Panc1 (cell line): ENCODE measurements around the gene DTD1. TPM values are rescaled to one million over a fixed set of nuclear protein-coding genes. Genes with fewer than 3 reads are reported as not detected.

ENCODE experiments used
- ATAC-seq: fragments of 200-7000 bp; cut with Tn5 transposase; 2 replicates; pipeline ENCODE4 v1.9.1; 2020; ENCODE audit warnings: mild to moderate bottlenecking, moderate library complexity
- BruUV-seq: library from RNA; stranded (reverse); fragments of 400-500 nt; replicated peaks from 2 replicates; lab custom pipeline; 2021; lab: Mats Ljungman, UMichigan
- CTCF ChIA-PET: fragments of 300-600 bp; sonication (Branson Sonifier 250); formaldehyde crosslinking; loops from one replicate; lab custom pipeline; 2022; ENCODE audit warnings: antibody characterized with exemption; lab: Charles Lee
- POLR2A ChIA-PET: fragments of 300-600 bp; sonication (Branson Sonifier 250); formaldehyde crosslinking; loops from one replicate; lab custom pipeline; 2022; ENCODE audit warnings: antibody characterized with exemption; lab: Charles Lee
- DNase-seq: peaks from one replicate; pipeline ENCODE4 v3.0.0-alpha.2; 2010; ENCODE audit warnings: low read depth, low spot score
- H3K27ac ChIP-seq: 2 replicates; pipeline ENCODE4 v1.5.1; 2011; ENCODE audit warnings: mild to moderate bottlenecking, low read length, inconsistent platforms
- H3K27me3 ChIP-seq: fragments of 200-500 bp; sonication (Bioruptor generic); 2 replicates; pipeline ENCODE4 v1.6.0; 2014; ENCODE audit warnings: low read length, inconsistent platforms; ENCODE audit not compliant: control insufficient read depth, insufficient read depth
- H3K36me3 ChIP-seq: fragments of 200-500 bp; sonication (Bioruptor generic); 2 replicates; pipeline ENCODE4 v1.5.1; 2014; ENCODE audit warnings: inconsistent platforms, mild to moderate bottlenecking, low read length, moderate library complexity; ENCODE audit not compliant: control insufficient read depth, insufficient read depth
- H3K4me1 ChIP-seq: 2 replicates; pipeline ENCODE4 v1.5.1; 2011; ENCODE audit warnings: inconsistent platforms, mild to moderate bottlenecking, low read length, moderate library complexity; ENCODE audit not compliant: control insufficient read depth, insufficient read depth
- H3K4me3 ChIP-seq, 2 experiments: 2 replicates each; pipeline ENCODE4 v1.5.1; 2011 to 2012; ENCODE audit warnings: low read depth in 2 of 2, low read length in 2 of 2, mild to moderate bottlenecking in 2 of 2, inconsistent platforms in 1 of 2, moderate library complexity in 1 of 2
- H3K9me3 ChIP-seq: fragments of 200-500 bp; sonication (Bioruptor generic); 2 replicates; pipeline ENCODE4 v1.5.1; 2014; ENCODE audit warnings: low read depth, mild to moderate bottlenecking, inconsistent platforms, low read length, moderate library complexity; ENCODE audit not compliant: control insufficient read depth, insufficient read depth
- POLR2AphosphoS5 ChIP-seq: IDR thresholded peaks from 2 replicates; pipeline ENCODE4 v1.6.1; 2012; ENCODE audit warnings: mild to moderate bottlenecking, low read depth, low read length, moderate library complexity
- SIN3A ChIP-seq: IDR thresholded peaks from 2 replicates; pipeline ENCODE4 v1.6.1; 2012; ENCODE audit warnings: low read depth, mild to moderate bottlenecking, low read length, moderate library complexity, borderline replicate concordance; ENCODE audit not compliant: insufficient read depth
- TCF7L2 ChIP-seq: IDR thresholded peaks from 2 replicates; pipeline ENCODE4 v1.6.1; 2011; ENCODE audit warnings: mild to moderate bottlenecking, low read depth, low read length, inconsistent platforms
- in situ Hi-C: cut with HindIII; loops from 2 replicates; pipeline ENCODE4 v1.10.0; 2016; ENCODE audit warnings: low sequenced_read_pairs, low pct_unique_long_range_greater_than_20kb
- intact Hi-C: fragments of 100-400 bp; cut with micrococcal nuclease; formaldehyde crosslinking; loops from one replicate; pipeline ENCODE4 v1.10.0; 2022; ENCODE audit not compliant: unreplicated experiment
- total RNA-seq: library from RNA; stranded (reverse); gene quantifications from one replicate; pipeline ENCODE4 v1.2.1, GENCODE V29; 2021; ENCODE audit not compliant: unreplicated experiment
- TF ChIP-seq, protein P1 (sequence below), 2 experiments: IDR thresholded peaks; 2 replicates each; pipeline ENCODE4 v1.6.1; 2011 to 2012; ENCODE audit warnings: low read depth in 2 of 2, control low read depth in 1 of 2, low read length in 1 of 2, mild to moderate bottlenecking in 1 of 2, moderate library complexity in 1 of 2; ENCODE audit not compliant: insufficient read depth in 1 of 2
- TF ChIP-seq, protein P2 (sequence below): fragments of 450-650 bp; IDR thresholded peaks from 2 replicates; pipeline ENCODE4 v1.5.1; 2017; ENCODE audit warnings: mild to moderate bottlenecking

The DTD1 gene
- total RNA-seq, 1 experiment from 2014 or later, result 23.6 TPM

DNA sequence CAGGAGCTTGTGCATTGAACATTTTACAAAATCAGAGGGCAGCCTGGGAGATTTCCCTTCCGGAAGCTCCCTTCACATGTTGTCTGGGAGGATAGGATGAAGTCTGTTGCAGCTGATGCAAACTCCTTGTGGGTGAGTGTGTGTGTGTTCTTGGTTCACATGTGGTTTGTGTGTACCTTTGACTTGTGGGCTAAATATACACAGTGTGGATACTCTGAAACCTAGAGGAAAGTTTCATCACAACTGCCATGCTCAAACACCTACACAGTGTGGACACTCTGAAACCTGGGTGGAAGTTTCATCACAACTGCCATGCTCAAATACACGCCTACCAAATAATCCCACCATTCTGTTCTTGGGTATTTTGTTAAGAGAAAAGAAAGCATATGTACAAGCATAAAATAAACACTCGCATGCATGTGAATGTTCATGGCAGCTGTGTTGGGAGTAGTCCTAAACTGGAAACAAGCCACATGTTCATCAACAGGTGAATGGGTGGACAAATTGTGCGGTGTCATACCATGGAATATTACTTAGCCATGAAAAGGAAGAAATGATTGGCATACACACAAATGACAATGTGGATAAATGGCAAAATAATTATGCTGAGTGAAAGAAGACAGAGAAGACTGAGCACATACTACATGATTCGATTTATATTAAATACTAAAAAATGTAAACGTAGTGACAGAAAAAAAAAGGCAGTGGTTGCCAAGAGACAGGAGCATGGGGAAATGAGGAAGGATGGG lies 227.5 kb downstream of the DTD1 start:
- Histone ChIP-seq H3K27me3 (no peaks in the 10 kb centered on the region), H3K4me1 (no peaks in the 10 kb centered on the region)

More for the DNA sequence above, 227.5 kb downstream of the DTD1 start:
- Histone ChIP-seq H3K27ac (no peak overlapping the region), H3K36me3 (no peaks in the 10 kb centered on the region), H3K4me3 (no peak overlapping the region), H3K9me3 (no peaks in the 10 kb centered on the region)
- CTCF ChIA-PET, result no interaction called here
- in situ Hi-C loops, result no loop called here
- ATAC-seq, result no peak
- BruUV-seq, result no TSS peak
- DNase-seq, result no peak
- POLR2A ChIA-PET, result no interaction called here
- TF ChIP-seq, protein P1, sequence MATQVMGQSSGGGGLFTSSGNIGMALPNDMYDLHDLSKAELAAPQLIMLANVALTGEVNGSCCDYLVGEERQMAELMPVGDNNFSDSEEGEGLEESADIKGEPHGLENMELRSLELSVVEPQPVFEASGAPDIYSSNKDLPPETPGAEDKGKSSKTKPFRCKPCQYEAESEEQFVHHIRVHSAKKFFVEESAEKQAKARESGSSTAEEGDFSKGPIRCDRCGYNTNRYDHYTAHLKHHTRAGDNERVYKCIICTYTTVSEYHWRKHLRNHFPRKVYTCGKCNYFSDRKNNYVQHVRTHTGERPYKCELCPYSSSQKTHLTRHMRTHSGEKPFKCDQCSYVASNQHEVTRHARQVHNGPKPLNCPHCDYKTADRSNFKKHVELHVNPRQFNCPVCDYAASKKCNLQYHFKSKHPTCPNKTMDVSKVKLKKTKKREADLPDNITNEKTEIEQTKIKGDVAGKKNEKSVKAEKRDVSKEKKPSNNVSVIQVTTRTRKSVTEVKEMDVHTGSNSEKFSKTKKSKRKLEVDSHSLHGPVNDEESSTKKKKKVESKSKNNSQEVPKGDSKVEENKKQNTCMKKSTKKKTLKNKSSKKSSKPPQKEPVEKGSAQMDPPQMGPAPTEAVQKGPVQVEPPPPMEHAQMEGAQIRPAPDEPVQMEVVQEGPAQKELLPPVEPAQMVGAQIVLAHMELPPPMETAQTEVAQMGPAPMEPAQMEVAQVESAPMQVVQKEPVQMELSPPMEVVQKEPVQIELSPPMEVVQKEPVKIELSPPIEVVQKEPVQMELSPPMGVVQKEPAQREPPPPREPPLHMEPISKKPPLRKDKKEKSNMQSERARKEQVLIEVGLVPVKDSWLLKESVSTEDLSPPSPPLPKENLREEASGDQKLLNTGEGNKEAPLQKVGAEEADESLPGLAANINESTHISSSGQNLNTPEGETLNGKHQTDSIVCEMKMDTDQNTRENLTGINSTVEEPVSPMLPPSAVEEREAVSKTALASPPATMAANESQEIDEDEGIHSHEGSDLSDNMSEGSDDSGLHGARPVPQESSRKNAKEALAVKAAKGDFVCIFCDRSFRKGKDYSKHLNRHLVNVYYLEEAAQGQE (IDR thresholded peaks at IDR 0.05; ENCODE audit: insufficient read depth in 1 of 2, low read depth in 2 of 2, low read length in 1 of 2), result no peak
- TF ChIP-seq, protein P2, sequence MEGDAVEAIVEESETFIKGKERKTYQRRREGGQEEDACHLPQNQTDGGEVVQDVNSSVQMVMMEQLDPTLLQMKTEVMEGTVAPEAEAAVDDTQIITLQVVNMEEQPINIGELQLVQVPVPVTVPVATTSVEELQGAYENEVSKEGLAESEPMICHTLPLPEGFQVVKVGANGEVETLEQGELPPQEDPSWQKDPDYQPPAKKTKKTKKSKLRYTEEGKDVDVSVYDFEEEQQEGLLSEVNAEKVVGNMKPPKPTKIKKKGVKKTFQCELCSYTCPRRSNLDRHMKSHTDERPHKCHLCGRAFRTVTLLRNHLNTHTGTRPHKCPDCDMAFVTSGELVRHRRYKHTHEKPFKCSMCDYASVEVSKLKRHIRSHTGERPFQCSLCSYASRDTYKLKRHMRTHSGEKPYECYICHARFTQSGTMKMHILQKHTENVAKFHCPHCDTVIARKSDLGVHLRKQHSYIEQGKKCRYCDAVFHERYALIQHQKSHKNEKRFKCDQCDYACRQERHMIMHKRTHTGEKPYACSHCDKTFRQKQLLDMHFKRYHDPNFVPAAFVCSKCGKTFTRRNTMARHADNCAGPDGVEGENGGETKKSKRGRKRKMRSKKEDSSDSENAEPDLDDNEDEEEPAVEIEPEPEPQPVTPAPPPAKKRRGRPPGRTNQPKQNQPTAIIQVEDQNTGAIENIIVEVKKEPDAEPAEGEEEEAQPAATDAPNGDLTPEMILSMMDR, result no peak
- TF ChIP-seq SIN3A (no peak), POLR2AphosphoS5 (no peak), TCF7L2 (no peak)
- intact Hi-C loops, result no loop called here

Other genes starting within 250 kb of the DTD1 start
- gene DZANK1, start 121.0 kb upstream of the DTD1 start, total RNA-seq, result 3.0 TPM
- gene POLR3F, start 120.7 kb upstream of the DTD1 start, total RNA-seq, result 11.1 TPM
- gene RBBP9, start 90.8 kb upstream of the DTD1 start, total RNA-seq, result 11.1 TPM
- 61.3 TPM for gene SEC23B, start 80.1 kb upstream of the DTD1 start, total RNA-seq
- gene SMIM26, start 20.6 kb upstream of the DTD1 start, total RNA-seq, result 54.6 TPM
- gene SCP2D1, start 225.7 kb downstream of the DTD1 start, total RNA-seq, result not detected